ENCODE data around the gene CBR3.

CBR3 gene

GRCh38 chr21:36179145-36179544 lies 44.3 kb downstream of the CBR3 start:
- no peak for TF ChIP-seq CTCF (IDR thresholded peaks at IDR 0.05; ENCODE audit: low read depth, low read length)
- in situ Hi-C loops (cut with HindIII; ENCODE audit: low sequenced_read_pairs), result no loop called here
- no peak for DNase-seq (ENCODE audit: low read depth, low spot score)
- H3K4me3 ChIP-seq (ENCODE audit: low read depth, low read length), result no peak overlapping the region

- no peak for DNase-seq (ENCODE audit: low read depth, low spot score)
- TF ChIP-seq CTCF (IDR thresholded peaks at IDR 0.05; ENCODE audit: low read depth, low read length), result no peak
- in situ Hi-C loops (cut with HindIII; ENCODE audit: low sequenced_read_pairs), result no loop called here
- no peak overlapping the region for H3K4me3 ChIP-seq (ENCODE audit: low read depth, low read length)
These were observed 46.1 kb downstream of the CBR3 start for GRCh38 chr21:36180963-36181362.

- no peak for DNase-seq (ENCODE audit: low read depth, low spot score)
- no peak overlapping the region for H3K4me3 ChIP-seq (ENCODE audit: low read depth, low read length)
- in situ Hi-C loops (cut with HindIII; ENCODE audit: low sequenced_read_pairs), result no loop called here
These were observed 48.4 kb downstream of the CBR3 start for GRCh38 chr21:36183144-36183795.

GRCh38 chr21:36184545-36184944 lies 49.7 kb downstream of the CBR3 start:
- no peak for DNase-seq (ENCODE audit: low read depth, low spot score)
- H3K4me3 ChIP-seq (ENCODE audit: low read depth, low read length), result no peak overlapping the region
- in situ Hi-C loops (cut with HindIII; ENCODE audit: low sequenced_read_pairs), result no loop called here
- TF ChIP-seq CTCF (IDR thresholded peaks at IDR 0.05; ENCODE audit: low read depth, low read length), result no peak

More at GRCh38 chr21:36183144-36183795, 48.4 kb downstream of the CBR3 start:
- TF ChIP-seq CTCF (IDR thresholded peaks at IDR 0.05; ENCODE audit: low read depth, low read length), result no peak

- no peak for TF ChIP-seq CTCF (IDR thresholded peaks at IDR 0.05; ENCODE audit: low read depth, low read length)
- in situ Hi-C loops (cut with HindIII; ENCODE audit: low sequenced_read_pairs), result no loop called here
- no peak for DNase-seq (ENCODE audit: low read depth, low spot score)
- H3K4me3 ChIP-seq (ENCODE audit: low read depth, low read length), result no peak overlapping the region
These were observed 50.6 kb downstream of the CBR3 start for GRCh38 chr21:36185523-36185922.

- DNase-seq (ENCODE audit: low read depth, low spot score), result no peak
- no peak for TF ChIP-seq CTCF (IDR thresholded peaks at IDR 0.05; ENCODE audit: low read depth, low read length)
- no peak overlapping the region for H3K4me3 ChIP-seq (ENCODE audit: low read depth, low read length)
- in situ Hi-C loops (cut with HindIII; ENCODE audit: low sequenced_read_pairs), result no loop called here
These were observed 51.2 kb downstream of the CBR3 start for GRCh38 chr21:36186081-36186480.

Measured in astrocyte of the spinal cord (primary cell).